ENCODE results near the gene ATM. TPM values are rescaled to one million over a fixed set of nuclear protein-coding genes. Genes with fewer than 3 reads are reported as not detected.

ATM gene
- total and polyA plus RNA-seq, 2 donors (not counting 1 experiment from before 2014, with no cell fraction given) = 111 to 446 TPM

DNA sequence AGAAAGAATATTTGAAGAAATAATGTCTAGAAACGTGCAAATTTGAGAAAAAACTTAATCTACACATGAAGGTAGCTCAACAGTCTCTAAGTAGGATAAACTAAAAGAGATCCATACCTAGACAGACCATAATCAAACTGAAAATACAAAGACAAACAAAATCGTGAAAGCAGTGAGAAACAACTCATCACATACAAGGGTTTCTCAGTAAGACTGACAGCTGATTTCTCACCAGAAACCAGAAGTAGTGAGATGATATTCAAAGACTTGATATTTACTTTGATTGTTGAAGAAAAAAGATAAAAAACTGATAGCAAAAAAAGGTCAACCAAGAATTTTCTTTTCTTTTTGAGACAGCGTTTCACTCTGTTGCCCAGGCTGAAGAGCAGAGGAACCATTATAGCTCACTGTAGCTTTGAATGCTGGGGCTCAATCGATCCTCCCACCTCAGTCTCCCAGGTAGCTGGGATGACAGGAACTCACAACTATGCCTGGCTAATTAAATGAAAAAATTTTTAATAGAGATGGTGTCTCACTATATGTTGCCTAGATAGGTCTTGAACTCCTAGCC is 17.9 kb upstream of the ATM start:
- Histone ChIP-seq H3K9ac (ENCODE audit: low read length) (no peak overlapping the region), H3K4me1 (ENCODE audit: control insufficient read depth in 2 of 2, insufficient read depth in 2 of 2, low read length in 2 of 2) (peaks cover 9 to 12% of the 10 kb centered on the region in 2 donors), H3K27ac (ENCODE audit: low read length in 2 of 2) (no peak overlapping the region), H3K27me3 (replicated peaks in 1 of 4; ENCODE audit: control extremely low read depth in 1 of 4, control insufficient read depth in 3 of 4, insufficient read depth in 4 of 4, low read length in 3 of 4) (no peaks in the 10 kb centered on the region), H2AFZ (ENCODE audit: insufficient read depth, low read depth, low read length, poor library complexity, severe bottlenecking) (no peak overlapping the region), H4K20me1 (ENCODE audit: control insufficient read depth, insufficient read depth, low read length, poor library complexity, severe bottlenecking) (peaks cover 50% of the 10 kb centered on the region), H3K4me2 (replicated peaks; ENCODE audit: low read depth, low read length, poor library complexity, severe bottlenecking) (no peak overlapping the region), H3K9me3 (ENCODE audit: control extremely low read depth in 1 of 3, control insufficient read depth in 2 of 3, insufficient read depth in 1 of 3, low read length in 2 of 3) (peaks cover 12 to 49% (median 42%) of the 10 kb centered on the region in 3 donors), H3K79me2 (ENCODE audit: control insufficient read depth, insufficient read depth, low read length) (peaks cover 99% of the 10 kb centered on the region), H3K36me3 (replicated peaks in 1 of 2; ENCODE audit: control extremely low read depth in 1 of 2, control insufficient read depth in 1 of 2, extremely low read depth in 1 of 2, insufficient read depth in 2 of 2, low read length in 1 of 2) (peaks cover 23 to 78% of the 10 kb centered on the region in 2 experiments), H3K4me3 (ENCODE audit: control extremely low read depth in 1 of 5, extremely low read depth in 1 of 5, insufficient read depth in 1 of 5, low read depth in 2 of 5, low read length in 4 of 5) (no peak overlapping the region)
- CTCF ChIA-PET = no interaction called here
- ATAC-seq (ENCODE audit: low read depth) (no peak), DNase-seq (no peak)
- WGBS (ENCODE audit: insufficient coverage) = 94% methylated on average over 2 of the region's 4 CpGs
- POLR2A ChIA-PET = no interaction called here
- Mint-ChIP-seq H3K4me1 (peaks cover 36% of the 10 kb centered on the region), H3K27me3 (no peaks in the 10 kb centered on the region), H3K9me3 (ENCODE audit: insufficient read depth) (peaks cover 11% of the 10 kb centered on the region), H3K4me3 (no peak overlapping the region), H3K27ac (no peak overlapping the region)
- intact Hi-C loops (cut with micrococcal nuclease) = loop anchor here (5.0 kb wide), 1 partner anchor 43 kb away; no protein-coding TSS in a partner anchor
- no peak for TF ChIP-seq EZH2 (IDR thresholded peaks at IDR 0.05; ENCODE audit: borderline replicate concordance, insufficient read depth, low read depth, low read length, poor library complexity, severe bottlenecking)
- TF ChIP-seq, protein P1, sequence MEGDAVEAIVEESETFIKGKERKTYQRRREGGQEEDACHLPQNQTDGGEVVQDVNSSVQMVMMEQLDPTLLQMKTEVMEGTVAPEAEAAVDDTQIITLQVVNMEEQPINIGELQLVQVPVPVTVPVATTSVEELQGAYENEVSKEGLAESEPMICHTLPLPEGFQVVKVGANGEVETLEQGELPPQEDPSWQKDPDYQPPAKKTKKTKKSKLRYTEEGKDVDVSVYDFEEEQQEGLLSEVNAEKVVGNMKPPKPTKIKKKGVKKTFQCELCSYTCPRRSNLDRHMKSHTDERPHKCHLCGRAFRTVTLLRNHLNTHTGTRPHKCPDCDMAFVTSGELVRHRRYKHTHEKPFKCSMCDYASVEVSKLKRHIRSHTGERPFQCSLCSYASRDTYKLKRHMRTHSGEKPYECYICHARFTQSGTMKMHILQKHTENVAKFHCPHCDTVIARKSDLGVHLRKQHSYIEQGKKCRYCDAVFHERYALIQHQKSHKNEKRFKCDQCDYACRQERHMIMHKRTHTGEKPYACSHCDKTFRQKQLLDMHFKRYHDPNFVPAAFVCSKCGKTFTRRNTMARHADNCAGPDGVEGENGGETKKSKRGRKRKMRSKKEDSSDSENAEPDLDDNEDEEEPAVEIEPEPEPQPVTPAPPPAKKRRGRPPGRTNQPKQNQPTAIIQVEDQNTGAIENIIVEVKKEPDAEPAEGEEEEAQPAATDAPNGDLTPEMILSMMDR (IDR thresholded peaks at IDR 0.05) = no peak

DNA sequence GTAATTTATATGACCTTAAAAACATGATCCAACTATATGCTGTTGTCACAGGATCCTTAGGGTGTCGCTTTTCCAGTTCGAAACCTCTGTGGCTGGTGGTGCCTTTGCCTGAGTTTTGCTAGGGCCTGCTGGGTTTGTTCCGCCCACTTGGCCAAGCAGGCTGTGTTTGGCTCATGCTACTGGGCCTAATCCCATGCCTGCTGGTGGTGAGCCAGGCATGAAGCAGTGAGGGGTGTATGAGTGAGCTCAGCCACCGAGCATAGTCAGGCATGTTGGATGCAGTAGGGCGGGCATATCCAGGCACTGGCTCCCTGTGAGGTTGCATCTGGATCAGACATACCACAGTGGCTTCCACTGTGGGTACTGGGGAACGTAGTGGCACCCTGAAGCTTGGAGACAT is 16.7 kb upstream of the ATM start:
- intact Hi-C loops (cut with micrococcal nuclease) = no loop called here
- H3K27me3 Mint-ChIP-seq = no peaks in the 10 kb centered on the region
- Histone ChIP-seq H3K27ac (ENCODE audit: low read length in 2 of 2) (no peak overlapping the region), H3K4me1 (ENCODE audit: control insufficient read depth in 2 of 2, insufficient read depth in 2 of 2, low read length in 2 of 2) (peaks cover 0 to under 1% of the 10 kb centered on the region in 2 donors), H3K9me3 (ENCODE audit: control extremely low read depth in 1 of 3, control insufficient read depth in 2 of 3, insufficient read depth in 1 of 3, low read length in 2 of 3) (peaks cover 12 to 49% (median 42%) of the 10 kb centered on the region in 3 donors), H3K79me2 (ENCODE audit: control insufficient read depth, insufficient read depth, low read length) (peaks cover 99% of the 10 kb centered on the region), H3K27me3 (replicated peaks in 1 of 4; ENCODE audit: control extremely low read depth in 1 of 4, control insufficient read depth in 3 of 4, insufficient read depth in 4 of 4, low read length in 3 of 4) (no peaks in the 10 kb centered on the region), H3K9ac (ENCODE audit: low read length) (no peak overlapping the region), H3K4me2 (replicated peaks; ENCODE audit: low read depth, low read length, poor library complexity, severe bottlenecking) (no peak overlapping the region), H4K20me1 (ENCODE audit: control insufficient read depth, insufficient read depth, low read length, poor library complexity, severe bottlenecking) (peaks cover 46% of the 10 kb centered on the region), H3K4me3 (ENCODE audit: control extremely low read depth in 1 of 5, extremely low read depth in 1 of 5, insufficient read depth in 1 of 5, low read depth in 2 of 5, low read length in 4 of 5) (no peak overlapping the region), H2AFZ (ENCODE audit: insufficient read depth, low read depth, low read length, poor library complexity, severe bottlenecking) (no peak overlapping the region), H3K36me3 (replicated peaks in 1 of 2; ENCODE audit: control extremely low read depth in 1 of 2, control insufficient read depth in 1 of 2, extremely low read depth in 1 of 2, insufficient read depth in 2 of 2, low read length in 1 of 2) (peaks cover 26 to 84% of the 10 kb centered on the region in 2 experiments)
- 100% methylated on average over 6 of the region's 6 CpGs for WGBS (ENCODE audit: insufficient coverage)
- CTCF ChIA-PET = interaction anchor here (0.6 to 0.8 kb wide), 2 partner anchors 17 to 94 kb away, joined by 3 read pairs; partner anchors contain the start of gene ATM
- peaks cover 11% of the 10 kb centered on the region for H3K9me3 Mint-ChIP-seq (ENCODE audit: insufficient read depth)
- POLR2A ChIA-PET = interaction anchor here (0.6 kb wide), 1 partner anchor 13 kb away, joined by 3 read pairs; no protein-coding TSS in a partner anchor
- no peak overlapping the region for H3K4me3 Mint-ChIP-seq
- TF ChIP-seq, protein P1 (IDR thresholded peaks at IDR 0.05) = no peak
- no peak for TF ChIP-seq EZH2 (IDR thresholded peaks at IDR 0.05; ENCODE audit: borderline replicate concordance, insufficient read depth, low read depth, low read length, poor library complexity, severe bottlenecking)
- no peak overlapping the region for H3K27ac Mint-ChIP-seq
- DNase-seq = no peak
- ATAC-seq (ENCODE audit: low read depth) = no peak
- peaks cover 31% of the 10 kb centered on the region for H3K4me1 Mint-ChIP-seq
